Colon (tissue), 2 donors: Measurements from ENCODE around the gene CTIF.

Experiments
- FAIRE-seq: peaks from 2 replicates; lab custom pipeline; 2012; peaks lifted over from hg19 to GRCh38; lab: Jason Lieb, UNC
- donor health status: control.
- donor health status: control.

The CTIF gene

DNA sequence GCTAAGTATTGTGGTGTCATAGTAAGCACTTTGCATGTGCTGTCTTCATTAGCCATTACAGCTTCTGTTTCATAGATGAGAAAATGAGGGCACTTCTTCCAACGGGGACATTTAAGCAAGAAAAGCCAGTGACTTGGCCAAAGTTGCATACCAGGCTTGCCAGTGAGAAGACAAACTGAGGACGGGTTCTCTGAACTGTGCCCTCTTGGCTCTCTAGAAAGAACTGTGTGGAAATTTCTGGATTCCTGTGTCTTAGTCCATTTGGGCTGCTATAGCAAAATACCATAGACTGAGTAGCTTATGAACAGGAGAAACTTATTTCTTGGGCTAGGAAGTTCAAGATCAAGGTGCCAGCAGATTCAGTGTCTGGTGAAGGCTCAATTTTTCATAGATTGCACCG lies 13.3 kb downstream of the CTIF start:
- FAIRE-seq, result no peak

- FAIRE-seq, result no peak
Measured at GRCh38 chr18:48553236-48553635, 14.4 kb downstream of the CTIF start.

DNA sequence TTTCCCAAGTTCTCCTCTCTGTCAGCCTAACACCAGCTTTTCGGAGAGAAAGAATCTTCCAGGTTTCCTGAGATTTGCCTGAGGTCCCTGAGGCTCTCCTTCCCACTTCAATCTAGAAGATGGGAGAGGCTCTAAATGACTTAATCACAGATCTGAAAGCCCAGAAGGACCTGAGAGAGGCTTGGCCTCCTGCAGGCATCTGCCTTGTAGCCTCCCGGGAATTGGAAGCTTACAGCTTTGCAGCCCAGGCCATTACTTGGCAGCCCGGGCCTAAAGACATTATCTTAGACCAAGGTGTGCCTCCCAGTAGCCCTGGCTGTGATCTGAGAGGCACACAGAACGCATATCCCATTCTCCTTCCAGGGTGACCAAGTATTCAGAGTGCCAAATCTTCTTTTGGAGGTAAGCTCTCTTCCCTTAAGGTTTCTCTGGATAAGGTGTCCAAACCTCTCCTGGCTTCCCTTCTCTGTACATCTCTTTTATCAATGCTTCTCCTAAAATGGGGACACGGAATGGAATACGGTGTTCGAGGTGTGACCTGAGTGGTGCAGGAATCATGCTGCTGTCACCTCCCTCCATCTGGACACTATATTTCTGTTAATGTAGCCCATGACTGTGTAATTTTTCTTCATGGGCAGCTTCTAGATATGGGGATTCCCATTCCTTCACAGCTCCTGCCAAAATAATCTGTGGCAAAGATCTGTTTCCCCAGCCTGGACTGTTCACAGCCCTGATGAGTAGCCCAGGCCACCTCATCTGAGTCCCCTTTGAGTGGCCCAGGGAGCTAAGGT lies 16.0 kb downstream of the CTIF start:
- no peak for FAIRE-seq

DNA sequence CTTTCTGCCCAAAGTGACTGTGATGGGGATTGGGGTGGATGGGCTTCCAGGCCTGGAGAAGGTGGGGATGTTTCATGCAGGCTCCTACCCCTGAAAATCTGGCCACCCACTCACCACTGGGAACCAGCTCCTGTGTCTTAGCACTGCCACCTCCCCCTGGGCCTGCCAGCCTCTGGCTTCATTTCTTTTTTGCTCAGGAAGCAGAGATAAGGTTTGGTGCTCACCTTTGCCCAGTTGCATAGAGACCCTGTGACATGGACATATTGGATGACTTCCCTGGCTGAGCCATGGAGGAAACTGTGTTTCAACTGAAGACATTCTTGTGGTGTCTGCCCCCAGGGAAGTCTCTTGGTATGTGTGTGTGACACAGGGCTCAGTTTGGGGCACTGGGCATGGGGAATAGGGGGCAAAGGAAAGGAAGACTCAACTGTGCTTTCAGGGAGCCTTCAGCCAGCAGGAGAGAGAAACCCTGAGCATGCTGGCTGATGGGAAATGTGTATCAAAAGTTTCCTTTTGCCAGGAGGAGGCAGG lies 16.7 kb downstream of the CTIF start:
- no peak for FAIRE-seq

DNA sequence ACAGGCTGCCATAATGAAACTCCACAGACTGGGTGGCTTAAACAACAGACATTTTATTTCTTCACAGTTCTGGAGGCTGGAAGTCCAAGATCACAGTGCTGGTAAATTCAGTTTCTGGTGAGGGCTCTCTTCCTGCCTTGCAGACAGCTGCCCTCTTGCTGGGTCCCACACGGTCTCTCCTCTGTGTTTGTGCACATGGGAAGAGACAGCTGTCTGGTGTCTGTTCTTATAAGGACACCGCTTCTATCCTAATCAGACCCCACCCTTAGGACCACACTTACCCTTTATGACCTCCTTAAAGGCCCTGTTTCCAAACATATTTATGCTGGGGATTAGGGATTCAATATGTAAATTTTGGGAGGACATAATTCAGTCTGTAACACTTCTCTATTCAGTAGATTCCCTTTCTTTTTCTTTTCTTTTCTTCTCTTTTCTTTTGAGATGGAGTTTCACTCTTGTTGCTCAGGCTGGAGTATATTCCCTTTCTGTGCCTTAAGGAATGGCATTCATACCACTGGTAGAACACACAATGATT lies 18.9 kb downstream of the CTIF start:
- no peak for FAIRE-seq

GRCh38 chr18:48558248-48558647 lies 19.4 kb downstream of the CTIF start:
- no peak for FAIRE-seq

GRCh38 chr18:48560491-48560890 lies 21.7 kb downstream of the CTIF start:
- FAIRE-seq, result no peak

DNA sequence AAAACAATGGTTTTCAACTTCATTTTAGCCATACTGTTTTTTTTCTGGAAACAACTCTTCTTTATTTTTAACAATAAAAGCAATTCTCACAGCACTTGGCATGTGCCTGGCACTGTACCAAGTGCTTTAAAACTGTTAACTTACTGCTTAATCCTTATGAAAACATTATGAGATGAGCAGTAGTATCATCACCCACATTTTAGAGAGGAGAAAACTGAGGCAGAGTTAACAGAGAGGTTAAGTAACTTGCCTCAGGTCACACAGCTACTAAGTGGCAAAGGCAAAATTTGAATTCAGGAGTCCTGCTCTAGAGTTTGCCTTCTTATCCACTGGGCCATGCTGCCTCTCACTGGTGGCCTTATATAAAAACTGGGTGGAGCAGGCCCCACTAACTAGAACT lies 23.2 kb downstream of the CTIF start:
- no peak for FAIRE-seq

- no peak for FAIRE-seq
Measured at GRCh38 chr18:48563027-48563426, 24.2 kb downstream of the CTIF start.

GRCh38 chr18:48564139-48564538 lies 25.3 kb downstream of the CTIF start:
- no peak for FAIRE-seq

DNA sequence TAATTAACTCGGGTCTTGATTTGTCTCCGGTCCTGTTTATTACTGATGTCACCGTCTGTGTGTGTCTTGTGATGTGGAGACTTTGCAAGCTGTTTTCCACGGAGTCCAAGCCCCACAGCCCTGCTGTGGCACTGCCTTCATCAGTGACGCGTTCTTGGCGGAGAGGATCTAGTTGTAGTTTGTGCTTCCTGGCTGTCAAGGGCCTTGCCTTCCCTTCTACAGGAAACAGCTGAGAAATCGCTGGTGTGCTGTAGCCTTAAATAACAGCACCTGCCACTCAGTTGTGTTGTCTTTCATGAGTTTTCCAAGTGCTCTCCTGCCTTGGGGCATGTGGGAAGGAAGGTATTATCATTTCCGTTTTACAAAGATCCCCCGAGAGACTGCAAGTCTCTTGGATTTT lies 26.3 kb downstream of the CTIF start:
- no peak for FAIRE-seq

- no peak for FAIRE-seq
Measured at GRCh38 chr18:48566589-48566988, 27.8 kb downstream of the CTIF start.

DNA sequence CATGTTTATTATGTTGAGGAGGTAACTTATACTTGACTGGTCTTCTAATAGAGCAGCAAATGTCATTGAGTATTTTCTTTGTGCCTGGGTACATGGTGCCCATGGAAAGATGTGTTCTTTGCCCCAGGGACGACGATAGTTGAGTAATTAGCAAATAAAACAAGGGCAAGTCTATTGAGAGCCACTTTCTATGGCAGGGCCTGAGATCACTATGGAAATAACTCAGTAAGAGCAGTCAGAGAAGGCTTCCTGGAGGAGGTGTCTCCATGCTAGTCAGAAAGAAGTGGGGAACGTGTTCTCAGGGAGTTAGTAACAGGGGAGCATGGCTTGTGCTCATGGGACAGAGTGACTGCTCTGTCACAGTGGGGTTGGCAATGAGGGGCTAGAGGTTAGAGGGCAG lies 28.6 kb downstream of the CTIF start:
- no peak for FAIRE-seq

DNA sequence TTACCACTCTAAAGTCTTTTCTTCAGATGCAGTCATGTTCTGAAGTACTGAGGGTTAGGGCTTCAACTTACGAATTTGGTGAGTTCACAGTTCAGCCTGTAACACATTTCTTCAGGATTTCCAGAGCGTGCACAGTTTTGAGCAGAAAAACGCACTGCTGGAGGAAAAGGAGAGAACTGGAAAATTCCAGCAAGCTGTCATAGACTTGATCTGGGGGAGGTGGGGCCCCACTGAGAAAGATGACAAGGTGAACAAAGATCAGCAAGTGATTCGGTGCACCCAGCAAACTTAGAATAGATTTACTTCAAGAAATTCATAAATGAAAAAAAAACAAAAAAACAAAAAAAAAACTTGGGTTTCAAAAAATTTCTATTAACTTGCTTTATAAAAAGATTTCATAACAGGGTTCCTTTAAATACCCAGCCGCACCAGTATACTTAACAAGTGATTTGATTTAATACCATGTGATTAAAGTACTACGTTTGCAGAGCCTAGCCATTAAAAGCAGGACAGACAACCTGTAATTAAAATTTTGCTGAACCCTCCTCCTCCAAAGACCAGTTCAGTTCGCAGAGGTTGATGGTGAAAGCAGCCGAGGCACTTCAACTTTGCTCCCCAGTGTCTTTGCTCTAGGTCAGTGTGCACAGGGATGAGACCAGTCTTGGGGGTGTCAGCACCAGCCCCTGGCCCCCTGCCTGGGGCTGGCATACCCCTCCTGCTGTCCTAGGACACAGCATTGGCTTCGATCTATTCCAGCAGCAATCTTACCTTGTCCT lies 30.5 kb downstream of the CTIF start:
- no peak for FAIRE-seq

GRCh38 chr18:48569915-48570264 lies 31.1 kb downstream of the CTIF start:
- FAIRE-seq, result no peak

DNA sequence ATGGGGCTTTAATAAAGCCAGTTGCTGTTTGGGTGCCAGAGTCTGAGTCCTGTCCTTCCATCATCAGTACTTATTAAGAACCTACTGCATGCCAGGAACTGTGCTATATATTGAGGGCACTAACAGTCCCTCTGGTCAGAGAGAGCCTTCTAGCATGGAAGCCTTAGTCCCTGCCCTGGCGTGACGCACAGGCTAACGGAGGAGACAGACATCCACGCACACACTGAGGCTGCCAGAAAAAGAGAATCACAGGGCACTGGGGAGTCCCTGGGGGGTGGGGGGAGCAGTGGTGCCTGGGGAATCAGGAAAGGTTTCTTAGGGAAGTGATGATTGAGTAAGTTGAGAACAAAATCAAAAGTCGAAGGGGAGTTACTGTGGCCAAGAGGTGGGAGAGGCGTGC lies 31.5 kb downstream of the CTIF start:
- FAIRE-seq, result no peak

- no peak for FAIRE-seq
Measured at GRCh38 chr18:48571639-48572384, 33.0 kb downstream of the CTIF start.

GRCh38 chr18:48572402-48573126 lies 33.7 kb downstream of the CTIF start:
- no peak for FAIRE-seq

- FAIRE-seq, result no peak
Measured at GRCh38 chr18:48573632-48574283, 34.9 kb downstream of the CTIF start.

DNA sequence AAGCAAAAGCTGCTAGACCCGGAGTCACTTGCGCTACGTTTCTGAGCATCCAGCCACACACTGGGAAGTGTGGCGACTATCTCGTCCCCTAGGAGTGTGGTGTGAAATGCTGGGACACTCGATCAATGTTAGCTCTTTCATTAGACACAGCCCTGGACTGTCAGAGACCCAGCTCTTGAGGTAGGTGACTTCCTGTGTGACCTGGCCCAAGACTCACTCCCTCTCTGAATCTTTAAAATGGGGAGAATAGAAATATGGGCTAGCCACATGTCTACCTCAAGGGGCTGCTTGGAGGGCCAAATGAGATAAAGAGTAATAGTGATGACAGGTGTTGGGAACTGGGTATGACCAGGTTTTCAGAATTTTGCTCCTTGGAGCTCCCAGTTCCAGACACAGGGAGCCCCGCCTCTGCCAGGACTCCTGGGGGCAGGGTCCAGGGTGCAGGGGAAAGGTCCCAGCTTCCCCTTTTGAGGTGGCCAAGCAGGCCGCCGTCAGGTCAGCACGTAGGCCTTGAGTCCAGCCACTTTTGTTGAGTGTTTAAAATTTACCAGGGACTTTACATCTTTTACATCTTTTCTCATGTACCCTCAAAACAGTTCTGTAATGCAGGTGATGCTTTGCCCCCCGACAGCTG lies 36.0 kb downstream of the CTIF start:
- no peak for FAIRE-seq

GRCh38 chr18:48575301-48575657 lies 36.4 kb downstream of the CTIF start:
- no peak for FAIRE-seq
